HepG2 (cell line): ENCODE data around the gene EPN2. TPM values are rescaled to one million over a fixed set of nuclear protein-coding genes. Genes with fewer than 3 reads are reported as not detected.

Experiments
- ATAC-seq: fragments of 200-7000 bp; cut with Tn5 transposase; 3 replicates; pipeline ENCODE4 v1.9.1; 2020; ENCODE audit warnings: mild to moderate bottlenecking, moderate library complexity
- BruUV-seq: library from RNA; stranded (reverse); fragments of 400-500 nt; replicated peaks from 2 replicates; lab custom pipeline; 2021; lab: Mats Ljungman, UMichigan
- CTCF ChIA-PET: fragments of 300-600 bp; formaldehyde crosslinking; extraction: SDS; loops from one replicate; lab custom pipeline; 2021; ENCODE audit warnings: low total read pairs, inconsistent platforms, low intra/inter-chr PET ratio; lab: Yijun Ruan, JAX
- POLR2A ChIA-PET: fragments of 350-600 bp; sonication (Branson Sonifier 250); formaldehyde crosslinking; loops from one replicate; lab custom pipeline; 2020; ENCODE audit warnings: antibody characterized with exemption, inconsistent platforms; lab: Yijun Ruan, JAX
- DNase-seq: peaks from one replicate; pipeline ENCODE4 v3.0.0-alpha.2; 2015; ENCODE audit warnings: low spot score
- FAIRE-seq: peaks from 3 replicates; lab custom pipeline; 2011; peaks lifted over from hg19 to GRCh38; lab: Jason Lieb, UNC
- H2AFZ ChIP-seq: one replicate; pipeline ENCODE4 v1.6.1; 2011; ENCODE audit warnings: low read length, inconsistent platforms
- H3K27ac ChIP-seq: fragments of 300-600 bp; 3 replicates; pipeline ENCODE4 v1.8.0; 2011; ENCODE audit warnings: mixed run types, mild to moderate bottlenecking, mixed read lengths, low read length, inconsistent platforms; ENCODE audit not compliant: insufficient read depth; ENCODE audit errors: extremely low read length
- H3K27me3 ChIP-seq, 2 experiments: fragments of 200-600 bp in 1 of 2; 2 replicates in 1 of 2; 3 replicates in 1 of 2; pipeline versions ENCODE4 v1.6.0 to v1.8.0; 2011; ENCODE audit warnings: low read length in 2 of 2, mild to moderate bottlenecking in 2 of 2, moderate library complexity in 2 of 2, inconsistent platforms in 1 of 2; ENCODE audit not compliant: insufficient read depth in 2 of 2, control insufficient read depth in 1 of 2
- H3K36me3 ChIP-seq, 2 experiments: fragments of 200-600 bp in 1 of 2; replicated peaks in 1 of 2; 2 replicates in 1 of 2; 3 replicates in 1 of 2; pipeline versions ENCODE4 v1.5.1 to v1.8.0; 2011; ENCODE audit warnings: low read length in 2 of 2, inconsistent platforms in 1 of 2; ENCODE audit not compliant: insufficient read depth in 2 of 2, control insufficient read depth in 1 of 2
- H3K4me1 ChIP-seq: 2 replicates; pipeline ENCODE4 v1.5.1; 2012; ENCODE audit warnings: low read length, inconsistent platforms; ENCODE audit not compliant: insufficient read depth
- H3K4me2 ChIP-seq: 2 replicates; pipeline ENCODE4 v1.6.0; 2011; ENCODE audit warnings: low read depth, low read length, inconsistent platforms
- H3K4me3 ChIP-seq, 3 experiments: fragments of 200-600 bp in 1 of 3; sonication (generic), shearing (Covaris generic) in 1 of 3; replicated peaks in 1 of 3; 2 replicates each; pipeline ENCODE4 v1.5.1; 2011 to 2016; ENCODE audit warnings: low read length in 3 of 3, inconsistent platforms in 2 of 3, low read depth in 2 of 3, mild to moderate bottlenecking in 2 of 3, control low read depth in 1 of 3, mixed read lengths in 1 of 3; ENCODE audit not compliant: insufficient read depth in 1 of 3
- H3K79me2 ChIP-seq: one replicate; pipeline ENCODE4 v1.6.1; 2011; ENCODE audit warnings: low read length, inconsistent platforms; ENCODE audit not compliant: insufficient read depth
- H3K9ac ChIP-seq: 2 replicates; pipeline ENCODE4 v1.6.0; 2011; ENCODE audit warnings: mild to moderate bottlenecking, low read depth, low read length, inconsistent platforms; ENCODE audit not compliant: insufficient read depth
- H3K9me3 ChIP-seq: 2 replicates; pipeline ENCODE4 v1.5.1; 2012; ENCODE audit warnings: mild to moderate bottlenecking, low read length
- H4K20me1 ChIP-seq: 2 replicates; pipeline ENCODE4 v1.6.0; 2011; ENCODE audit warnings: inconsistent platforms, mild to moderate bottlenecking, low read length, moderate library complexity; ENCODE audit not compliant: insufficient read depth
- ATF7 ChIP-seq, 2 experiments: fragments of 450-650 bp in 1 of 2; sonication (generic) in 1 of 2; formaldehyde crosslinking in 1 of 2; IDR thresholded peaks; 2 replicates each; pipeline versions ENCODE4 v1.4.0 to v1.6.1; 2016 to 2020; ENCODE audit warnings: antibody characterized with exemption in 1 of 2, mild to moderate bottlenecking in 1 of 2, missing genetic modification reagents in 1 of 2
- CEBPB ChIP-seq: IDR thresholded peaks from 2 replicates; pipeline ENCODE4 v1.6.1; 2011; ENCODE audit warnings: low read depth, low read length, improper control_type of control experiment, borderline replicate concordance
- ERF ChIP-seq: IDR thresholded peaks from 2 replicates; pipeline ENCODE4 v1.6.1; 2018; ENCODE audit warnings: missing biosample characterization, missing genetic modification reagents
- ISX ChIP-seq: sonication (generic); formaldehyde crosslinking; conservative IDR thresholded peaks from 2 replicates; pipeline ENCODE4 v1.5.0; 2020; ENCODE audit warnings: missing genetic modification reagents
- NRL ChIP-seq: sonication (generic); formaldehyde crosslinking; IDR thresholded peaks from 2 replicates; pipeline ENCODE4 v1.5.0; 2020; ENCODE audit warnings: missing genetic modification reagents, mild to moderate bottlenecking, moderate library complexity, borderline replicate concordance
- PLRG1 ChIP-seq: fragments of 450-650 bp; conservative IDR thresholded peaks from 2 replicates; pipeline ENCODE4 v1.6.1; 2016
- TRIM24 ChIP-seq: sonication (generic); formaldehyde crosslinking; IDR thresholded peaks from 2 replicates; pipeline ENCODE4 v1.8.0; 2022; ENCODE audit warnings: mild to moderate bottlenecking, missing genetic modification reagents
- ZNF44 ChIP-seq: sonication (generic); formaldehyde crosslinking; IDR thresholded peaks from 2 replicates; pipeline ENCODE4 v1.5.1; 2020; ENCODE audit warnings: mild to moderate bottlenecking, missing genetic modification reagents
- ZNF878 ChIP-seq: sonication (generic); formaldehyde crosslinking; IDR thresholded peaks from 2 replicates; pipeline ENCODE4 v1.8.1; 2023; ENCODE audit warnings: mild to moderate bottlenecking, missing genetic modification reagents, moderate library complexity
- ZSCAN22 ChIP-seq: sonication (generic); formaldehyde crosslinking; IDR thresholded peaks from 2 replicates; pipeline ENCODE4 v1.4.0; 2020; ENCODE audit warnings: mild to moderate bottlenecking, missing genetic modification reagents
- ZSCAN9 ChIP-seq: IDR thresholded peaks from 2 replicates; pipeline ENCODE4 v1.6.1; 2016; ENCODE audit warnings: borderline replicate concordance
- WGBS: methylation state at CpG from one replicate; pipeline ENCODE4 v1.1.6; 2017; ENCODE audit warnings: low lambda C conversion rate; 5-methylcytosine and 5-hydroxymethylcytosine counted together
- in situ Hi-C: cut with HindIII; loops from 2 replicates; pipeline ENCODE4 v1.10.0; 2017; ENCODE audit warnings: low pct_unique_long_range_greater_than_20kb; ENCODE audit not compliant: extremely low pct_ligation_motif_present
- intact Hi-C: fragments of 100-400 bp; cut with micrococcal nuclease; formaldehyde crosslinking; loops from one replicate; pipeline ENCODE4 v1.10.0; 2022; ENCODE audit not compliant: unreplicated experiment
- polyA plus RNA-seq, 8 experiments: library from polyadenylated mRNA; depleted of rRNA in 3 of 8; stranded (reverse) in 7 of 8; unstranded in 1 of 8; fragments of >200 nt; fragmentation: Illumina TruSeq in 4 of 8; extraction: Trizol in 4 of 8; gene quantifications; 2 replicates each; pipeline versions ENCODE4 v1.2.1 to v1.2.3, GENCODE V29; 2011 to 2016; ENCODE audit warnings: low read depth in 4 of 8, missing spikeins in 1 of 8, mixed read lengths in 1 of 8; ENCODE audit not compliant: insufficient read depth in 1 of 8
- total RNA-seq, 5 experiments: library from RNA; depleted of rRNA; stranded (reverse); fragments of >200 nt; fragmentation: Illumina TruSeq; extraction: Trizol; gene quantifications; 2 replicates each; pipeline ENCODE4 v1.2.3, GENCODE V29; 2016; ENCODE audit warnings: low read depth in 1 of 5
- TF ChIP-seq, protein P1 (sequence below): IDR thresholded peaks from 2 replicates; pipeline ENCODE4 v1.6.1; 2012; ENCODE audit warnings: low read depth, low read length, improper control_type of control experiment
- TF ChIP-seq, protein P2 (sequence below), 2 experiments: sonication (generic) in 1 of 2; formaldehyde crosslinking in 1 of 2; IDR thresholded peaks; 2 replicates each; pipeline versions ENCODE4 v1.5.1 to v1.6.1; 2011 to 2020; ENCODE audit warnings: borderline replicate concordance in 1 of 2, low read depth in 1 of 2, low read length in 1 of 2, mild to moderate bottlenecking in 1 of 2, missing genetic modification reagents in 1 of 2, moderate library complexity in 1 of 2
- TF ChIP-seq, protein P3 (sequence below): sonication (generic); formaldehyde crosslinking; IDR thresholded peaks from 2 replicates; pipeline ENCODE4 v1.8.0; 2022; ENCODE audit warnings: low read depth, missing genetic modification reagents

EPN2 gene
- total and polyA plus RNA-seq, 2 of the 13 experiments (the other 11 are each of a cell fraction or from before 2014, with no cell fraction given), result 7.8 to 19.2 TPM

DNA sequence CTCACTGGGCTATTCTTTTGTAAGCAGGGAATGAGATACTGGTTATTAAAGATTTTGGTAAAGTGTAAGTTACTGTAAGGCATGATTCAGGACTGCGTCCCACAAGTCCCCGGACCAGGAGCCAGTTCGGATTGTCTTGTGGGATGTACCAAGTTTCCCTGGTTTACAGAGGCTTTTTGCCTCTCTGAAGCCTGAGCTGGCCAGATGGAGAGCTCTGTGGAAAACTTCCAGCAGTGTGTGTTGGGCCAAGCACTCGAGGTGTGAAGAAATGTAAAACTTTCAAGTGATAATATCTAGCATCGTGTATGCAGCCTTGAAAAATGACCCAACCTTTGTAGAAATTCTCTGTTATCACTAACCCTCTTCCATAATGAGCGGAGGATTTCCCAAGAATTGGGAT, 2.4 kb downstream of the EPN2 start:
- in situ Hi-C loops, result no loop called here
- 78% methylated on average over 6 of the region's 6 CpGs for WGBS
- peaks cover 30% of the 10 kb centered on the region for H3K79me2 ChIP-seq
- H3K9me3 ChIP-seq, result no peaks in the 10 kb centered on the region
- intact Hi-C loops, result no loop called here
- DNase-seq (no peak), FAIRE-seq (no peak), ATAC-seq (no peak)
- H3K4me1 ChIP-seq, result peaks cover 40% of the 10 kb centered on the region
- H3K4me2 ChIP-seq, result no peak overlapping the region
- no peak overlapping the region for H3K27ac ChIP-seq
- no peaks in the 10 kb centered on the region for H3K27me3 ChIP-seq
- H3K9ac ChIP-seq, result no peak overlapping the region
- CTCF ChIA-PET, result no interaction called here
- TF ChIP-seq ERF (CRISPR knock-in tag) (no peak), TRIM24 (CRISPR knock-in tag) (no peak), NRL (CRISPR knock-in tag) (no peak), ZSCAN9 (CRISPR knock-in tag) (no peak), ATF7 (IDR thresholded peaks at IDR 0.05) (no peak), ATF7 (CRISPR knock-in tag; IDR thresholded peaks at IDR 0.05) (no peak), CEBPB (no peak), ISX (CRISPR knock-in tag) (no peak), ZNF878 (CRISPR knock-in tag) (no peak), PLRG1 (no peak), ZSCAN22 (no peak), ZNF44 (CRISPR knock-in tag) (no peak)
- TF ChIP-seq, protein P1, sequence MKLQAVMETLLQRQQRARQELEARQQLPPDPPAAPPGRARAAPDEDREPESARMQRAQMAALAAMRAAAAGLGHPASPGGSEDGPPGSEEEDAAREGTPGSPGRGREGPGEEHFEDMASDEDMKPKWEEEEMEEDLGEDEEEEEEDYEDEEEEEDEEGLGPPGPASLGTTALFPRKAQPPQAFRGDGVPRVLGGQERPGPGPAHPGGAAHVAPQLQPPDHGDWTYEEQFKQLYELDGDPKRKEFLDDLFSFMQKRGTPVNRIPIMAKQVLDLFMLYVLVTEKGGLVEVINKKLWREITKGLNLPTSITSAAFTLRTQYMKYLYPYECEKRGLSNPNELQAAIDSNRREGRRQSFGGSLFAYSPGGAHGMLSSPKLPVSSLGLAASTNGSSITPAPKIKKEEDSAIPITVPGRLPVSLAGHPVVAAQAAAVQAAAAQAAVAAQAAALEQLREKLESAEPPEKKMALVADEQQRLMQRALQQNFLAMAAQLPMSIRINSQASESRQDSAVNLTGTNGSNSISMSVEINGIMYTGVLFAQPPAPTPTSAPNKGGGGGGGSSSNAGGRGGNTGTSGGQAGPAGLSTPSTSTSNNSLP, result no peak
- TF ChIP-seq, protein P2, sequence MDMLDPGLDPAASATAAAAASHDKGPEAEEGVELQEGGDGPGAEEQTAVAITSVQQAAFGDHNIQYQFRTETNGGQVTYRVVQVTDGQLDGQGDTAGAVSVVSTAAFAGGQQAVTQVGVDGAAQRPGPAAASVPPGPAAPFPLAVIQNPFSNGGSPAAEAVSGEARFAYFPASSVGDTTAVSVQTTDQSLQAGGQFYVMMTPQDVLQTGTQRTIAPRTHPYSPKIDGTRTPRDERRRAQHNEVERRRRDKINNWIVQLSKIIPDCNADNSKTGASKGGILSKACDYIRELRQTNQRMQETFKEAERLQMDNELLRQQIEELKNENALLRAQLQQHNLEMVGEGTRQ (IDR thresholded peaks at IDR 0.05; ENCODE audit: low read depth, low read length), result no peak
- TF ChIP-seq, protein P2 (CRISPR knock-in tag; IDR thresholded peaks at IDR 0.05; ENCODE audit: borderline replicate concordance), result no peak
- TF ChIP-seq, protein P3, sequence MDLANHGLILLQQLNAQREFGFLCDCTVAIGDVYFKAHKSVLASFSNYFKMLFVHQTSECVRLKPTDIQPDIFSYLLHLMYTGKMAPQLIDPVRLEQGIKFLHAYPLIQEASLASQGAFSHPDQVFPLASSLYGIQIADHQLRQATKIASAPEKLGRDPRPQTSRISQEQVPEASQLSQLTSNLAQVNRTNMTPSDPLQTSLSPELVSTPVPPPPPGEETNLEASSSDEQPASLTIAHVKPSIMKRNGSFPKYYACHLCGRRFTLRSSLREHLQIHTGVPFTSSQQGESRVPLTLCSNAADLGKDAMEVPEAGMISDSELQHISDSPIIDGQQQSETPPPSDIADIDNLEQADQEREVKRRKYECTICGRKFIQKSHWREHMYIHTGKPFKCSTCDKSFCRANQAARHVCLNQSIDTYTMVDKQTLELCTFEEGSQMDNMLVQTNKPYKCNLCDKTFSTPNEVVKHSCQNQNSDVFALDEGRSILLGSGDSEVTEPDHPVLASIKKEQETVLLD (CRISPR knock-in tag), result no peak
- no peak overlapping the region for H3K4me3 ChIP-seq
- no peaks in the 10 kb centered on the region; the same call in 1 of the 2 replicates for H4K20me1 ChIP-seq
- H2AFZ ChIP-seq, result no peak overlapping the region
- 0 out of 5 replicates have a peak, but pooled peaks cover 0 to under 1% of the 10 kb centered on the region in 2 experiments for H3K36me3 ChIP-seq
- no TSS peak for BruUV-seq
- POLR2A ChIA-PET, result no interaction called here
